Esophagus muscularis mucosa (tissue), 4 donors: ENCODE measurements around the gene GRAMD2B. TPM values are rescaled to one million over a fixed set of nuclear protein-coding genes. Genes with fewer than 3 reads are reported as not detected.

ENCODE experiments used
- DNase-seq: peaks from one replicate; pipeline ENCODE4 v3.0.0-alpha.2; 2017; ENCODE audit errors: extremely low spot score
- H3K27ac ChIP-seq, 4 donors: fragments of 200-600 bp; sonication (generic); replicated peaks in 1 of 4; 1 replicate in 3 of 4; 2 replicates in 1 of 4; pipeline ENCODE4 v1.5.1; 2016 to 2019; ENCODE audit warnings: mild to moderate bottlenecking in 1 of 4
- H3K27me3 ChIP-seq, 4 donors: fragments of 200-600 bp; sonication (generic); one replicate each; pipeline versions ENCODE4 v1.5.1 to v1.6.0; 2016 to 2019
- H3K36me3 ChIP-seq, 4 donors: fragments of 200-600 bp; sonication (generic); one replicate each; pipeline ENCODE4 v1.5.1; 2016 to 2019
- H3K4me1 ChIP-seq, 4 donors: fragments of 200-600 bp; sonication (generic); one replicate each; pipeline ENCODE4 v1.5.1; 2016 to 2019
- H3K4me3 ChIP-seq, 4 donors: fragments of 200-600 bp; sonication (generic); 1 replicate in 2 of 4; 2 replicates in 2 of 4; pipeline ENCODE4 v1.5.1; 2016 to 2019; ENCODE audit warnings: mild to moderate bottlenecking in 4 of 4, moderate library complexity in 1 of 4
- H3K9me3 ChIP-seq, 4 donors: fragments of 200-600 bp; sonication (generic); 1 replicate in 3 of 4; 2 replicates in 1 of 4; pipeline ENCODE4 v1.5.1; 2016 to 2019
- EP300 ChIP-seq: sonication (generic); formaldehyde crosslinking; IDR thresholded peaks from one replicate; pipeline ENCODE4 v1.6.1; 2017; ENCODE audit warnings: antibody characterized with exemption
- POLR2A ChIP-seq: fragments of 450-650 bp; IDR thresholded peaks from one replicate; pipeline ENCODE4 v1.6.1; 2017; ENCODE audit warnings: antibody characterized with exemption, moderate library complexity, mild to moderate bottlenecking, low read depth
- POLR2AphosphoS5 ChIP-seq, 2 donors: sonication (generic); formaldehyde crosslinking; IDR thresholded peaks; one replicate each; pipeline ENCODE4 v1.6.1; 2017; ENCODE audit warnings: antibody characterized with exemption in 2 of 2
- WGBS: methylation state at CpG from one replicate; pipeline ENCODE4 v1.1.5; 2018; 5-methylcytosine and 5-hydroxymethylcytosine counted together
- intact Hi-C: fragments of 100-400 bp; cut with DNase I; formaldehyde crosslinking; loops from one replicate; pipeline ENCODE4 v1.15.1; 2023
- total RNA-seq, 4 donors: library from RNA; depleted of rRNA; stranded (reverse); fragments of >200 nt; gene quantifications; one replicate each; pipeline versions ENCODE4 v1.1.0 to v1.2.1, GENCODE V29; 2016
- TF ChIP-seq, protein P1 (sequence below), 3 experiments: fragments of 200-600 bp in 2 of 3; fragments of 450-650 bp in 1 of 3; sonication (generic) in 2 of 3; IDR thresholded peaks; one replicate each; pipeline ENCODE4 v1.5.1; 2017 to 2019; ENCODE audit warnings: antibody characterized with exemption in 3 of 3, mild to moderate bottlenecking in 2 of 3, moderate library complexity in 1 of 3

The GRAMD2B gene
- total RNA-seq, 4 donors from 2014 or later = 37.9 to 76.5 (median 49.4) TPM

- no peak for DNase-seq
- WGBS = 97% methylated on average over 2 of the region's 2 CpGs
- Histone ChIP-seq H3K36me3 (peaks cover 0 to 32% (median 7%) of the 10 kb centered on the region in 4 donors), H3K9me3 (no peaks in the 10 kb centered on the region), H3K27me3 (no peaks in the 10 kb centered on the region), H3K4me1 (peaks cover 6 to 16% (median 10%) of the 10 kb centered on the region in 4 donors), H3K27ac (no peak overlapping the region), H3K4me3 (no peak overlapping the region)
- intact Hi-C loops = no loop called here
- TF ChIP-seq EP300 (no peak), POLR2A (no peak), POLR2AphosphoS5 (IDR thresholded peaks at IDR 0.05) (no peak)
- TF ChIP-seq, protein P1, sequence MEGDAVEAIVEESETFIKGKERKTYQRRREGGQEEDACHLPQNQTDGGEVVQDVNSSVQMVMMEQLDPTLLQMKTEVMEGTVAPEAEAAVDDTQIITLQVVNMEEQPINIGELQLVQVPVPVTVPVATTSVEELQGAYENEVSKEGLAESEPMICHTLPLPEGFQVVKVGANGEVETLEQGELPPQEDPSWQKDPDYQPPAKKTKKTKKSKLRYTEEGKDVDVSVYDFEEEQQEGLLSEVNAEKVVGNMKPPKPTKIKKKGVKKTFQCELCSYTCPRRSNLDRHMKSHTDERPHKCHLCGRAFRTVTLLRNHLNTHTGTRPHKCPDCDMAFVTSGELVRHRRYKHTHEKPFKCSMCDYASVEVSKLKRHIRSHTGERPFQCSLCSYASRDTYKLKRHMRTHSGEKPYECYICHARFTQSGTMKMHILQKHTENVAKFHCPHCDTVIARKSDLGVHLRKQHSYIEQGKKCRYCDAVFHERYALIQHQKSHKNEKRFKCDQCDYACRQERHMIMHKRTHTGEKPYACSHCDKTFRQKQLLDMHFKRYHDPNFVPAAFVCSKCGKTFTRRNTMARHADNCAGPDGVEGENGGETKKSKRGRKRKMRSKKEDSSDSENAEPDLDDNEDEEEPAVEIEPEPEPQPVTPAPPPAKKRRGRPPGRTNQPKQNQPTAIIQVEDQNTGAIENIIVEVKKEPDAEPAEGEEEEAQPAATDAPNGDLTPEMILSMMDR (IDR thresholded peaks at IDR 0.05) = no peak
These were observed 18.0 kb downstream of the GRAMD2B start for GRCh38 chr5:126441230-126441629.

DNA sequence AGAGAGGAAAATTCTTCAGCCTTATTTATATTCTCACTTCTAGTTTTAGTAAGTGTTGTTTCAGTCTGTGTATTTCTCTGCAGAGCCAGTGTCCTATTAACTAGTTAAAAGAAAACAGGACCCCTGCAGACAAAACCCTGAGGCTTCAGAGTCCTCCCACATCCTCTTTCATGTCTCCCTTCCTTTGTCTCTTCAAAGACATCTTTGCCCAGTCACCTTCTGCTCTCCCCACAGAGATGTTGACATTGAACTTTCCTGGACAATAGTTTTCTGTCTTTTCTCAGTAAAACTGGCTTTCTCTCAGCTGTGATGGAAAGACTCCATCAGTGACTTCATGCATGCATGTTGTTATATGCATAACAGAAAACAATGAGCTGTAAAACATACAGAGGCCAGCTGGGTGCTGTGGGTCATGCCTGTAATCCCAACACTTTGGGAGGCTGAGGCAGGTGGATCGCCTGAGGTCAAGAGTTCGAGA, 20.2 kb downstream of the GRAMD2B start:
- no peak overlapping the region for H3K27ac ChIP-seq
- H3K9me3 ChIP-seq = no peaks in the 10 kb centered on the region
- no peak overlapping the region for H3K4me3 ChIP-seq
- intact Hi-C loops = no loop called here
- H3K36me3 ChIP-seq = peaks cover 0 to 28% (median 0%) of the 10 kb centered on the region in 4 donors
- peaks cover 9 to 23% (median 17%) of the 10 kb centered on the region in 4 donors for H3K4me1 ChIP-seq
- H3K27me3 ChIP-seq = no peaks in the 10 kb centered on the region
- no peak for TF ChIP-seq POLR2A
- TF ChIP-seq, protein P1 (IDR thresholded peaks at IDR 0.05) = no peak
- no peak for TF ChIP-seq EP300
- no peak for TF ChIP-seq POLR2AphosphoS5 (IDR thresholded peaks at IDR 0.05)
- 87% methylated on average over 2 of the region's 2 CpGs for WGBS
- no peak for DNase-seq

DNA sequence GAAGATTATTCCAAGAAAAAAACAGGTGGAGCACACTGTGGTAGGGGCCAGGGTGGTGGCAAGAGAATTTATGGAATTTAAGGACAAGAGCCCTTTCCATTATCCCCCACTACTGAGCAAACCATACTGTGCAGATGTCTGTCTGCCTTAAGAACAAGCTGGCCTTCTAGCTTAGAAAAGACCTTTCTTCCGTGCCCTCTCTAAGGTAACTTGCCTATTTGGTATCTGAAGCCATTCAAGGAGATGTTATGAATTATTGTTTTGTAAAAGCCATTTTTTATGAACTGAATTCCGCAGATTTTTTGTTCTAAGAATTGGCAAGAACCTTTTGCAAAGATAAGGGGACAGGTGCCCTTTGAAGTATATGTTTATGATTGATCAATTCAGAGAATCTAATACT, 20.9 kb downstream of the GRAMD2B start:
- intact Hi-C loops = no loop called here
- 100% methylated on average over 2 of the region's 2 CpGs for WGBS
- no peak for DNase-seq
- TF ChIP-seq, protein P1 (IDR thresholded peaks at IDR 0.05) = no peak
- TF ChIP-seq POLR2A (no peak), EP300 (no peak), POLR2AphosphoS5 (IDR thresholded peaks at IDR 0.05) (no peak)
- no peaks in the 10 kb centered on the region for H3K9me3 ChIP-seq
- no peak overlapping the region for H3K4me3 ChIP-seq
- H3K36me3 ChIP-seq = peaks cover 0 to 21% (median 0%) of the 10 kb centered on the region in 4 donors
- H3K27ac ChIP-seq = no peak overlapping the region
- no peaks in the 10 kb centered on the region for H3K27me3 ChIP-seq
- peaks cover 9 to 31% (median 20%) of the 10 kb centered on the region in 4 donors for H3K4me1 ChIP-seq

- Histone ChIP-seq H3K9me3 (no peaks in the 10 kb centered on the region), H3K27ac (no peak overlapping the region), H3K4me3 (no peak overlapping the region), H3K36me3 (peaks cover 0 to 19% (median 0%) of the 10 kb centered on the region in 4 donors), H3K27me3 (no peaks in the 10 kb centered on the region), H3K4me1 (peaks cover 21 to 46% (median 33%) of the 10 kb centered on the region in 4 donors)
- no peak for DNase-seq
- intact Hi-C loops = no loop called here
- TF ChIP-seq POLR2AphosphoS5 (IDR thresholded peaks at IDR 0.05) (no peak), POLR2A (no peak), EP300 (no peak)
- TF ChIP-seq, protein P1 (IDR thresholded peaks at IDR 0.05) = no peak
- WGBS = 90% methylated on average over 3 of the region's 3 CpGs
These were observed 22.4 kb downstream of the GRAMD2B start for GRCh38 chr5:126445502-126446174.
